ENCODE measurements around the gene NUP62CL.

- TF ChIP-seq, protein P1, sequence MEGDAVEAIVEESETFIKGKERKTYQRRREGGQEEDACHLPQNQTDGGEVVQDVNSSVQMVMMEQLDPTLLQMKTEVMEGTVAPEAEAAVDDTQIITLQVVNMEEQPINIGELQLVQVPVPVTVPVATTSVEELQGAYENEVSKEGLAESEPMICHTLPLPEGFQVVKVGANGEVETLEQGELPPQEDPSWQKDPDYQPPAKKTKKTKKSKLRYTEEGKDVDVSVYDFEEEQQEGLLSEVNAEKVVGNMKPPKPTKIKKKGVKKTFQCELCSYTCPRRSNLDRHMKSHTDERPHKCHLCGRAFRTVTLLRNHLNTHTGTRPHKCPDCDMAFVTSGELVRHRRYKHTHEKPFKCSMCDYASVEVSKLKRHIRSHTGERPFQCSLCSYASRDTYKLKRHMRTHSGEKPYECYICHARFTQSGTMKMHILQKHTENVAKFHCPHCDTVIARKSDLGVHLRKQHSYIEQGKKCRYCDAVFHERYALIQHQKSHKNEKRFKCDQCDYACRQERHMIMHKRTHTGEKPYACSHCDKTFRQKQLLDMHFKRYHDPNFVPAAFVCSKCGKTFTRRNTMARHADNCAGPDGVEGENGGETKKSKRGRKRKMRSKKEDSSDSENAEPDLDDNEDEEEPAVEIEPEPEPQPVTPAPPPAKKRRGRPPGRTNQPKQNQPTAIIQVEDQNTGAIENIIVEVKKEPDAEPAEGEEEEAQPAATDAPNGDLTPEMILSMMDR (IDR thresholded peaks at IDR 0.05), result no peak
- no peak for TF ChIP-seq ZFX (IDR thresholded peaks at IDR 0.05; ENCODE audit: borderline replicate concordance)
These were observed 53.2 kb downstream of the NUP62CL start for GRCh38 chrX:107153005-107153404.
